SH-SY5Y (cell line): ENCODE measurements around the gene SNED1.

ENCODE experiments used
- GATA2 ChIP-seq: IDR thresholded peaks from 2 replicates; pipeline ENCODE4 v1.6.1; 2011; ENCODE audit warnings: mild to moderate bottlenecking, low read depth, low read length
- GATA3 ChIP-seq: IDR thresholded peaks from 2 replicates; pipeline ENCODE4 v1.6.1; 2011; ENCODE audit warnings: low read depth, mild to moderate bottlenecking, low read length, moderate library complexity

SNED1 gene

GRCh38 chr2:240997141-240997855 lies 1.1 kb upstream of the SNED1 start:
- TF ChIP-seq GATA2, result no peak
- TF ChIP-seq GATA3, result no peak

GRCh38 chr2:240998706-240998994 lies 232 bp downstream of the SNED1 start:
- no peak for TF ChIP-seq GATA3
- no peak for TF ChIP-seq GATA2

GRCh38 chr2:240998995-240999791 lies 775 bp downstream of the SNED1 start:
- no peak for TF ChIP-seq GATA2
- TF ChIP-seq GATA3, result no peak

- TF ChIP-seq GATA3 (no peak), GATA2 (no peak)
Observed at GRCh38 chr2:240999873-241000541, 1.6 kb downstream of the SNED1 start.

- TF ChIP-seq GATA3, result no peak
- TF ChIP-seq GATA2, result no peak
Observed at GRCh38 chr2:241000831-241001321, 2.5 kb downstream of the SNED1 start.

GRCh38 chr2:241001413-241002274 lies 3.2 kb downstream of the SNED1 start:
- TF ChIP-seq GATA2 (no peak), GATA3 (no peak)

GRCh38 chr2:241002275-241003046 lies 4.0 kb downstream of the SNED1 start:
- TF ChIP-seq GATA3 (no peak), GATA2 (no peak)

- no peak for TF ChIP-seq GATA2
- no peak for TF ChIP-seq GATA3
Observed at GRCh38 chr2:241003047-241003360, 4.6 kb downstream of the SNED1 start.

- TF ChIP-seq GATA3 (no peak), GATA2 (no peak)
Observed at GRCh38 chr2:241003369-241003768, 5.0 kb downstream of the SNED1 start.

GRCh38 chr2:241003830-241004564 lies 5.6 kb downstream of the SNED1 start:
- no peak for TF ChIP-seq GATA2
- no peak for TF ChIP-seq GATA3

GRCh38 chr2:241005569-241005968 lies 7.2 kb downstream of the SNED1 start:
- TF ChIP-seq GATA3 (no peak), GATA2 (no peak)

- TF ChIP-seq GATA3, result no peak
- no peak for TF ChIP-seq GATA2
Observed at GRCh38 chr2:241006412-241006811, 8.0 kb downstream of the SNED1 start.

- TF ChIP-seq GATA2 (no peak), GATA3 (no peak)
Observed at GRCh38 chr2:241007111-241007510, 8.7 kb downstream of the SNED1 start.
